GM19035 (cell line): ENCODE measurements around the gene ACOT6.
"Not testable (repeated sequence)": the region's sequence is repeated elsewhere in the genome, so short reads cannot be mapped to it uniquely, and the experiment has no call there.

ENCODE experiments used
- ATAC-seq: cut with Tn5 transposase; IDR thresholded peaks from one replicate; pipeline ENCODE4 v1.9.1; 2021; ENCODE audit not compliant: unreplicated experiment

ACOT6 gene

GRCh38 chr14:73594491-73594890, 17.8 kb upstream of the ACOT6 start:
- ATAC-seq = no peak

- ATAC-seq = no peak
Observed at GRCh38 chr14:73599499-73599898, 12.8 kb upstream of the ACOT6 start.

DNA sequence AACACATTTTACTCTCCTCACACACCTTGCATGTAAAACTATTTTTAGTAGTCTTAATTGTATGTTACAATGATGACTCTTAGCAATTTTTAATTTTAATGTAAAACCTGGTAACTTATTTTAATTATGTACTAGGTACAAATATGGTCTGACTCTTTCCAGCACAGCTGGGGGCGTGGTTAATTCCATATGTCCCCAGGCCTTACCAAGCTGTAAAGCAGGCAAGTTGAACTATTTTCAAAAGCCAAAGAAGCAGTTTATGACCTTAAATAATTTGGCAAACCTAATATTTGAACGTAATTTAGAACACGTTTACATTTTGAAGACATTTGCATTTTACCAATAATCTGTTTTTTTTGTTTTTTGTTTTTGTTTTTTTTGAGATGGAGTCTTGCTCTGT, 9.3 kb upstream of the ACOT6 start:
- no peak for ATAC-seq

GRCh38 chr14:73606271-73606670, 6.0 kb upstream of the ACOT6 start:
- no peak for ATAC-seq

GRCh38 chr14:73607241-73607640, 5.1 kb upstream of the ACOT6 start:
- ATAC-seq = no peak

DNA sequence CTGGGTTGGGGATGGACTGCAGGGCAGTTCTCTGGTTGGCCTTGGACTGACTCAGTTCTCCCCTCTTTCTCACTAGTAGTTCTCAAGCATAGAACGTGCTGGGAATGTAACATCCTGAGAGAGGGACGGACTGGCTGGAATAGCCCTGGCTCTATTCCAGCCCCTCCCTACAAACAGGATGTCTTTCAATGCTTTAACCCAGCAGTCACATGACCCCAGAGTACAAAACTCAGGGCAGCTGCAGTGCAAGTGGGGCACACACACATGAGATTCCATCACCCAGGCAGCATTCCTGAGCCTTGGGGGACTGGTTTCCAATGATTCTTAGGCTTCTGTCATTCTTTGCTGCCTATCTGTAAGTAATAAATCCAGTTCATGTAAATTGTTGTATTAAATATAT, 1.6 kb upstream of the ACOT6 start:
- no peak for ATAC-seq

DNA sequence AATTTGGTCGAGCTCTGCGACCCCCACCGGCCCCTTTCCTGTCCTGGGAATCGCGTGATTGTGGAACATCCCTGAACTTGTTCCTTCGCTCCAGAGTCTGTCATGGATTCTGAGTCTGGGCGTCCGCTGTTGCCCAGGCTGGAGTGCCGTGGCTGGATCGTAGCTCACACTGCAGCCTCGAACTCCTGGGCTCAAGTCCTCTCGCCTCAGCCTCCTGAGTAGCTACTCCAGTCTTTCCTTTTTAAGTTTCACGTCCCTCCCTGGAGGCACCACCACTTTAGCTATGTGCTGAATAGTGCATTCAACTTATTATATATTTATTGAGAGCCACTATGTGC, 698 bp downstream of the ACOT6 start:
- ATAC-seq = no peak

DNA sequence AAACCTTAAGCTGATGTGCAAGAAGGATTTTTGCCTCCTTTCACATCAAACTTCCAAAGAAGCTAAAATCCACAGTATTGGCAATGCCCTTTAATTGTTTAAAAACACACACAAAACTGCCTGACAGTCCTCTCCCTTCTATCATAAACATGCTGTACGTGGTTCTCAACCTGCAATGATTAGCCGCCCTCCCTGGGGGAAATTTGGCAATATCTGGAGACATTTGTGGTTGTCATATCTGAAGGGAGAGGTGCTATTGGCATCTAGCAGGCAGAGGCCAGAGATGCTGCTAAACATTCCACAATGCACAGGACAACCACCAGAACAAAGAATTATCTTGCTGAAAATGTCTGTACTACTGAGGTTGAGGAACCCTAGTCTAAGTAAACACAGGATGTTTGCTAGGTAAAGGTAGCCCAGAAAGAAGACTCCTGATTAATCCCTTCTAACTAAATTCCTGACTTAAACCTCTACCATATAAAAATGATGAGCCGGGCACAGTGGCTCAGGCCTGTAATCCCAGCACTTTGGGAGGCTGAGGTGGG, 1.2 kb downstream of the ACOT6 start:
- ATAC-seq = no peak

DNA sequence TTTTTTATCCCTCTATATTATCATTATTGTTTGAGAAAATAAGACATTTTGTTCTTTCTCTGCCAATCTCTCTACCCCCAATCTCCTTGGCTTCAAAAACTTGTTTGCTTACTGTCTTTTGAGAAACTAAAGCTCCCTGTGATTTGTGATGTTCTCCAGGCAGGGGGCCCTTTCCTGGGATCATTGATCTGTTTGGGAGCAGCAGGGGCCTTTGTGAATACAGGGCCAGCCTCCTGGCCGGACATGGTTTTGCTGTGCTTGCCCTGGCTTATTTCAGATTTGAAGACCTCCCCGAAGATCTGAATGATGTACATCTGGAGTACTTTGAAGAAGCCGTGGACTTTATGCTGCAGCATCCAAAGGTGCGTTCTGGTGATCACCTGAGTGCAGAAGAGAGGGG, 4.5 kb downstream of the ACOT6 start:
- ATAC-seq = no peak

DNA sequence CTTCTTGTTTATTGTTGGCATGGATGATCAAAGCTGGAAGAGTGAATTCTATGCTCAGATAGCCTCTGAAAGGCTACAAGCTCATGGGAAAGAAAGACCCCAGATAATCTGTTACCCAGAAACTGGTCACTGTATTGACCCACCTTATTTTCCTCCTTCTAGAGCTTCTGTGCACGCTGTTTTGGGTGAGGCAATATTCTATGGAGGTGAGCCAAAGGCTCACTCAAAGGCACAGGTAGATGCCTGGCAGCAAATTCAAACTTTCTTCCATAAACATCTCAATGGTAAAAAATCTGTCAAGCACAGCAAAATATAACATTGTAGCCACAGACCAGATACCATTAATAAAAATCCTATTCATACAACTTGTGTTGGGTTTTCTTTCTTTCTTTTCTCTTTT, 7.2 kb downstream of the ACOT6 start:
- no peak for ATAC-seq

DNA sequence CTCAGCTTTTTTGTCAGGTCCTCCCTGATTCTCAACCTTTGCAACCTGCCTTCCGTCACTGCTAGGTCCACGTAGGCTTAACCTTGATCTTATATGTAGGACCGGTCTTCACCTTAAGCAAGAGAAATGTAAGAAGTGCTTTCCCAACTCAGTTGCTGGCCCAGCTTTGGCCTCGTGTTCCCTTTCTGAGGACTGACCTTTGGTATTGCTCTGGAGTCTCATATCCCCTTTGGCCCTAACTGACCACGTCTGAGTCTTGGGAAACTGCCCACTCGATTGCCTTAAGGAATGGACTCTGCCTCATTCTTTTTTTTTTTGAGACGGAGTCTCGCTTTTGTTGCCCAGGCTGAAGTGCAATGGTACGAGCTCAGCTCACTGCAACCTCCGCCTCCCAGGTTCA, 8.0 kb downstream of the ACOT6 start:
- ATAC-seq = no peak

DNA sequence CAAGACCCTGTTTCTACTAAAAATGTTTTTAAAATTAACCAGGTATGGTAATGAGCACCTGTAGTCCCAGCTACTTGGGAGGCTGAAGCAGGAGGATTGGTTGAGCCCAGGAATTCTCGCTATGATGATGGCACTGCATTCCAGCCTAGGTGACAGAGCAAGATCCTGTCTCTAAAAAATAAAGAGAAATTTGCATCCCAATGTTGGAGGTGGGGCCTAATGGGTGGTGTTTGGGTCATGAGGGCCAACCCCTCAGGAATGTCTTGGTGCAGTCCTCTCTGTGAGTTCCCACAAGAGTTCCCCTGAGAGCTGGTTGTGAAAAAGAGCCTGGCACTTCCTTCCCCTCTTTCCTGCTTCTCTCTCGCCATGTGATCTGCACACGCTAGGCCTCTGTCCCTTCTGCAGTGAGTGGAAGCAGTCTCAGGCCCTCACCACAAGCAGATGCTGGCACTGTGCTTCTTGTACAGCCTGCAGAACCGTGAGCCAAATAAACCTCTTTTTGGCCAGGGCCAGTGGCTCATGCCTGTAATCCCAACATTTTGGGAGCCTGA, 11.3 kb downstream of the ACOT6 start:
- ATAC-seq = no peak

DNA sequence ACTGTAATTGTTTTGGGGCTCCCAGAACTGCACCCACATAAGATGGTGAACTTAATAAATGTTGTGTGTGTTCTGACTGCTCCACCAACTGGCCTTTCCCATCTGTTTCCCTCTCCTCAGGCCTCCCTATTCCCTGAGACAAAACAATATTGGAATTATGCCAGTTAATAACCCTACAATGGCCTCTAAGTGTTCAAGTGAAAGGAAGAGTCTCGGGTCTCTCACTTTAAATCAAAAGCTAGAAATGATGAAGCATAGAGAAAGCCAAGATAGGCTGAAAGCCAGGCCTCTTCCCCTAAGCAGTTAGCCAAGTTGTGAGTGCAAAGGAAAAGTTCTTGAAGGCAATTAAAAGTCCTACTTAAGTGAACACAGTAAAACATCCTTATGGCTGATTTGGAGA, 13.4 kb downstream of the ACOT6 start:
- no peak for ATAC-seq

DNA sequence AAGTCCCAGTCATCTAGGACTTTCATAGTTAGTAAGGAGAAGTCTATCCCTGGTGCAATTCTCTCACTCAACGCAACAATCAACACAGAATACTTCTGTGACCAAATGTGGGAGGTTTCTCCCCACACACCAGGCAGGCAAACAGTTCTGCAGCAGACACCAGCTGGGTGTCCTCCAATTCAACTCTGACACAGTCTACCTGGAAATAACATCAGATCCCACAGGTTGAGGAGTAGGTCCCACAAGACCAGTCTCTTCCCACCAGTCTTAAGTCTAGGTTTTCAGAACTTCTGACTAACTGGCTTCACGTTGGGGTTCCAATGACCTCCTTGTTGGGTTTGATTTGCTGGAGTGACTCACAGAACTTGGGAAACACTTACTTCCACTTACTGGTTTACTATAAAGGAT, 14.8 kb downstream of the ACOT6 start:
- no peak for ATAC-seq

- no peak for ATAC-seq
Observed at GRCh38 chr14:73630009-73630780, 17.9 kb downstream of the ACOT6 start.

- ATAC-seq = peak; percentile 72
Observed at GRCh38 chr14:73633116-73634010, 21.0 kb downstream of the ACOT6 start.

DNA sequence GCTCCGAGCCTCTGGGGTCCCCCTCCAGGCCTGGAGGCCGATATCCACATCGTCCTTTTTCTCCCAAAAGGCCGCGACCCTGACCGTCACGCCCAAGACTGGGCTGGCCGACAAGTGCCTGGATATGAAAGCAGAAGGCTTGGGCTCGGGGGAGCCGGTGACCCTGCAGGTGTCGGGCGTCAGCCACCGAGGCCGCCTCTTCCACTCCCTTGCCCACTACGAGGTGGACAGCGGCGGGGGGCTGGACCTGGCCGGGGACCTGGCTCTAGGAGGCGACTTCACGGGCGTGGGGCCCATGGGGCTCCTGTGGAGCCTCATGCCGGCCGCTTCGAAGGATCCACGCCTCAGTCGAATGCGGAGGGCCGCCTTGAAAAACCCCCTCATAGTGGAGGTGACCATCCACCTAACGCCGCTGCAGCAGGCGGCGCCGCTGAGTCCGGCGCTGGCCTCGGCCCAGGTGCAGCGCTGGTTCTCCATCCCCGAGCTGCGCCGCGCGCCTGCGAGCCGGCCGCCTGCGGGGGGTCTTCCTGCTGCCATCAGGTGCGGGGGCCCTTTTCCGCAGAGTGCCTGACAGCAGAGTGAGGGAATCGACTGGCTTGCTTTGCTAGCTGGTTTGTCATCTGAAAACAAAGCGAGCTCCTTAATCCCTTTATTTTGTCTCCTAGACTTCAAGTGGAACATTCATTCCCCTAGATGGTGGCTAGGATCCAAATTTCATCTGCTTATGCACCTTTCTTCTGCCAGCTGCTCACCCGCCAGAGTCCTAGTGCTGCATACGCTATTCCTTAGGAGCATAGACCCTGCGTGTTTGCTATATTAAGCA, 21.9 kb downstream of the ACOT6 start:
- peak; percentile 21 for ATAC-seq

- not testable (repeated sequence) for ATAC-seq
Observed at GRCh38 chr14:73636355-73636754, 24.0 kb downstream of the ACOT6 start.

DNA sequence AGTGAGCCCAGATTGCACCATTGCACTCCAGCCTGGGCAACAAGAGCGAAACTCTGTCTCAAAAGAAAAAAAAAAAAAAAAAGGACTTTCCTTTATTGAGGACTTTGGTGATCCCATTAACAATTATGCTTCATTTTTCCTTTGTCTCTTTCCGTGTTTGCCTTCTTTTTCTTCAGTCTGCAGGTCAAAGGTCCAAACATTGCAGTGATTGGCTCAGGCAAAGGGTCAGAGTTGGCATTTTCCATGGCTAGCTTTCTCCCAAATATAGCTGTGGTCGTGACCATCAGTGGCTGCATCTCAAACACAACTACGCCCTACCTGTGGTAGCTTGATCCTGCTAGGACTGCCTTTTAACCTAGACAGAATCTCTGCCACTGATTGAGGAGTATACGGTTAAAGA, 25.5 kb downstream of the ACOT6 start:
- ATAC-seq = no peak

GRCh38 chr14:73640796-73641365, 28.6 kb downstream of the ACOT6 start:
- no peak for ATAC-seq
